ENCODE results near the gene ZIC2.

GRCh38 chr13:99959540-99960230, 21.9 kb upstream of the ZIC2 start:
- TF ChIP-seq, protein P1, sequence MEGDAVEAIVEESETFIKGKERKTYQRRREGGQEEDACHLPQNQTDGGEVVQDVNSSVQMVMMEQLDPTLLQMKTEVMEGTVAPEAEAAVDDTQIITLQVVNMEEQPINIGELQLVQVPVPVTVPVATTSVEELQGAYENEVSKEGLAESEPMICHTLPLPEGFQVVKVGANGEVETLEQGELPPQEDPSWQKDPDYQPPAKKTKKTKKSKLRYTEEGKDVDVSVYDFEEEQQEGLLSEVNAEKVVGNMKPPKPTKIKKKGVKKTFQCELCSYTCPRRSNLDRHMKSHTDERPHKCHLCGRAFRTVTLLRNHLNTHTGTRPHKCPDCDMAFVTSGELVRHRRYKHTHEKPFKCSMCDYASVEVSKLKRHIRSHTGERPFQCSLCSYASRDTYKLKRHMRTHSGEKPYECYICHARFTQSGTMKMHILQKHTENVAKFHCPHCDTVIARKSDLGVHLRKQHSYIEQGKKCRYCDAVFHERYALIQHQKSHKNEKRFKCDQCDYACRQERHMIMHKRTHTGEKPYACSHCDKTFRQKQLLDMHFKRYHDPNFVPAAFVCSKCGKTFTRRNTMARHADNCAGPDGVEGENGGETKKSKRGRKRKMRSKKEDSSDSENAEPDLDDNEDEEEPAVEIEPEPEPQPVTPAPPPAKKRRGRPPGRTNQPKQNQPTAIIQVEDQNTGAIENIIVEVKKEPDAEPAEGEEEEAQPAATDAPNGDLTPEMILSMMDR (IDR thresholded peaks at IDR 0.05), result no peak
- TF ChIP-seq POLR2A (IDR thresholded peaks at IDR 0.05), result no peak
